Lung (tissue), 12 donors: Measurements from ENCODE around the gene TEX14. TPM values are rescaled to one million over a fixed set of nuclear protein-coding genes. Genes with fewer than 3 reads are reported as not detected.

Experiments
- ATAC-seq: fragments of 200-7000 bp; cut with Tn5 transposase; one replicate; pipeline ENCODE4 v1.9.1; 2020; ENCODE audit warnings: moderate number of reproducible peaks; ENCODE audit not compliant: insufficient read depth, low FRiP score
- DNase-seq, 3 donors: peaks; one replicate each; pipeline ENCODE4 v3.0.0-alpha.2; 2013 to 2017
- H3K27ac ChIP-seq, 2 donors: one replicate each; pipeline ENCODE4 v1.5.1; 2013; ENCODE audit warnings: mild to moderate bottlenecking in 2 of 2, moderate library complexity in 2 of 2, control low read depth in 1 of 2, inconsistent platforms in 1 of 2, low read depth in 1 of 2, low read length in 1 of 2
- H3K27me3 ChIP-seq, 3 donors: one replicate each; pipeline ENCODE4 v1.5.1; 2013; ENCODE audit warnings: low read length in 2 of 3; ENCODE audit not compliant: control insufficient read depth in 3 of 3, insufficient read depth in 3 of 3
- H3K36me3 ChIP-seq, 4 donors: one replicate each; pipeline ENCODE4 v1.5.1; 2013; ENCODE audit warnings: low read length in 4 of 4, mild to moderate bottlenecking in 1 of 4, moderate library complexity in 1 of 4; ENCODE audit not compliant: control insufficient read depth in 4 of 4, insufficient read depth in 4 of 4
- H3K4me1 ChIP-seq, 5 donors: one replicate each; pipeline ENCODE4 v1.5.1; 2013; ENCODE audit warnings: low read length in 5 of 5, mild to moderate bottlenecking in 2 of 5, moderate library complexity in 1 of 5; ENCODE audit not compliant: control insufficient read depth in 5 of 5, insufficient read depth in 5 of 5
- H3K4me3 ChIP-seq: one replicate; pipeline ENCODE4 v1.5.1; 2013; ENCODE audit warnings: mild to moderate bottlenecking, control low read depth, moderate library complexity
- H3K9ac ChIP-seq, 2 donors: one replicate each; pipeline ENCODE4 v1.5.1; 2013; ENCODE audit warnings: low read length in 2 of 2, control low read depth in 1 of 2; ENCODE audit not compliant: insufficient read depth in 1 of 2
- H3K9me3 ChIP-seq, 4 donors: one replicate each; pipeline ENCODE4 v1.5.1; 2013; ENCODE audit warnings: low read length in 3 of 4, mild to moderate bottlenecking in 1 of 4, moderate library complexity in 1 of 4; ENCODE audit not compliant: control insufficient read depth in 4 of 4, insufficient read depth in 3 of 4
- WGBS, 2 donors: extraction: QIAGEN DNeasy Blood & Tissue Kit; methylation state at CpG; one replicate each; pipeline ENCODE4 v1.1.7; 2013; 5-methylcytosine and 5-hydroxymethylcytosine counted together
- polyA plus RNA-seq, 2 donors: library from polyadenylated mRNA; stranded (reverse); fragments of 200-250 nt; gene quantifications; one replicate each; pipeline ENCODE4 v1.2.1, GENCODE V29; 2013
- total RNA-seq, 2 donors: library from RNA; depleted of rRNA in 1 of 2; stranded (reverse); fragments of >200 nt in 1 of 2; gene quantifications; one replicate each; pipeline ENCODE4 v1.2.1, GENCODE V29; 2014 to 2021
- TF ChIP-seq, protein P1 (sequence below): IDR thresholded peaks from 2 replicates; pipeline ENCODE4 v1.5.1; 2012; ENCODE audit warnings: mild to moderate bottlenecking; ENCODE audit errors: control extremely low read depth, extremely low read depth
- donor health status: control.
- donor health status: control.
- donor health status: Bipolar disorder and iron deficiency.
- donor health status: healthy.
- donor health status: DM: yes; HTN: yes; CAD: no.

Gene TEX14
- total and polyA plus RNA-seq, 4 donors: 0.13 to 1.5 (median 0.74) TPM; not detected in 1

DNA sequence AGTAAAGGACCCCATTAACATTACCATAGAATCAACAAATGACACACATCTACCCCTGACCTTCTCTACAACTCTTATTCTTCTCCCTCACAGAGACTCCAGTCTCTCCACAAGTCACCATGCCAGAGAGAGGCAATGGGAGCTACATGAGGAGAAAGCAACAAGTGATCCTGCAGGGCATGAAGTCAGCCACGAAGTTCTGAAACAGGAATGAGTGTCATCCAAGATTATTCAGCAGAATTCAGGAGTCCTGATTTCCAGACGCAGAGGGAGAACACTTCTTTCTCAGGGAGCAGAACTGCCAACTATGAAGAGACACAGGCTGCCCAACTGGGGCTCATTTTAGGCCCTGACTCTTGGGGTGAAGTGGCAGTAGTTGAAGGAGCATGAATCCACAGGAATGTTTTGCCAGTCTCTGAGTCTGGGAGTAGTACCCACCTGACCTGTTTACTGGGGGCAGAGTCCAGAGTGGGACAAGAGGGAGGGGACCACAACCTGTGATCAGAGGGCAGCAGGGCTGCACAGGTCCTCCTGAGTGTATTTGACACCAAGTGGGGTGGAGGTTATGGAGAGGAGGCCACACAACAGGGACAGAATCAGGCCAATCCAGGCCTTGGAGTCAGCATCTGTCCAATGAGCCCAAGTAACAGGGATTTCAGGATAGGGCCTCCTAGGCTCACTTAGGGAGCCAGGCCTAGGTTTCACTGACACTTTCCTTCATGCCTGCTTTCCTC is 175.0 kb downstream of the TEX14 start:
- TF ChIP-seq, protein P1, sequence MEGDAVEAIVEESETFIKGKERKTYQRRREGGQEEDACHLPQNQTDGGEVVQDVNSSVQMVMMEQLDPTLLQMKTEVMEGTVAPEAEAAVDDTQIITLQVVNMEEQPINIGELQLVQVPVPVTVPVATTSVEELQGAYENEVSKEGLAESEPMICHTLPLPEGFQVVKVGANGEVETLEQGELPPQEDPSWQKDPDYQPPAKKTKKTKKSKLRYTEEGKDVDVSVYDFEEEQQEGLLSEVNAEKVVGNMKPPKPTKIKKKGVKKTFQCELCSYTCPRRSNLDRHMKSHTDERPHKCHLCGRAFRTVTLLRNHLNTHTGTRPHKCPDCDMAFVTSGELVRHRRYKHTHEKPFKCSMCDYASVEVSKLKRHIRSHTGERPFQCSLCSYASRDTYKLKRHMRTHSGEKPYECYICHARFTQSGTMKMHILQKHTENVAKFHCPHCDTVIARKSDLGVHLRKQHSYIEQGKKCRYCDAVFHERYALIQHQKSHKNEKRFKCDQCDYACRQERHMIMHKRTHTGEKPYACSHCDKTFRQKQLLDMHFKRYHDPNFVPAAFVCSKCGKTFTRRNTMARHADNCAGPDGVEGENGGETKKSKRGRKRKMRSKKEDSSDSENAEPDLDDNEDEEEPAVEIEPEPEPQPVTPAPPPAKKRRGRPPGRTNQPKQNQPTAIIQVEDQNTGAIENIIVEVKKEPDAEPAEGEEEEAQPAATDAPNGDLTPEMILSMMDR: no peak
- DNase-seq (no peak), ATAC-seq (no peak)
- peak overlapping the region; percentile 63 for H3K4me3 ChIP-seq
- H3K27me3 ChIP-seq: no peaks in the 10 kb centered on the region
- H3K27ac ChIP-seq: peak overlapping the region; percentile 91 to 92
- H3K9ac ChIP-seq: peak overlapping the region; percentile 59 to 85
- no peaks in the 10 kb centered on the region for H3K9me3 ChIP-seq
- peaks cover 0 to 11% (median 11%) of the 10 kb centered on the region in 4 donors for H3K36me3 ChIP-seq
- WGBS, 2 donors: 49 to 52% methylated on average over 2 of the region's 2 CpGs
- peaks cover 0 to 41% (median 13%) of the 10 kb centered on the region in 5 donors for H3K4me1 ChIP-seq

DNA sequence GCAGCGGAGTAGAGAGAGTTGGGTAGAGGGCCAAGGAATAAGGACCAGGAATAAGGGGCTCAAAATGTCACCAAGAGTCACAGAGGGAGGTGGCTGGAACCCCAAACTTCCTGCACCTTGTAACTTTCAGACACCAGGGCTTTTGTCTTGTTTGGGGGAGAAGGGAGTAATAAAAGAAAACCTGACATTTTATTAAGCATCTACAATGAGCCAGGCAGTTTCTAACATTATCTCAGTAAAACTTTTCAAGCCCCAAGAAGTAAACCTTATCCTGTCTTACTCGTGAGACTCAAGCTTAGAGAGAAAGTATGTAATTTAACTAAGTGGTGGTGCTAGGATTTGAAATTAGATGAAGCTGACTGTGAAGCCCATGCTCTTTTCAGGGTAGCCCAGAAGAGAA is 176.6 kb downstream of the TEX14 start:
- peaks cover 0 to 41% (median 13%) of the 10 kb centered on the region in 5 donors for H3K4me1 ChIP-seq
- 73 to 85% methylated on average over 2 of the region's 2 CpGs for WGBS, 2 donors
- no peak for ATAC-seq

DNA sequence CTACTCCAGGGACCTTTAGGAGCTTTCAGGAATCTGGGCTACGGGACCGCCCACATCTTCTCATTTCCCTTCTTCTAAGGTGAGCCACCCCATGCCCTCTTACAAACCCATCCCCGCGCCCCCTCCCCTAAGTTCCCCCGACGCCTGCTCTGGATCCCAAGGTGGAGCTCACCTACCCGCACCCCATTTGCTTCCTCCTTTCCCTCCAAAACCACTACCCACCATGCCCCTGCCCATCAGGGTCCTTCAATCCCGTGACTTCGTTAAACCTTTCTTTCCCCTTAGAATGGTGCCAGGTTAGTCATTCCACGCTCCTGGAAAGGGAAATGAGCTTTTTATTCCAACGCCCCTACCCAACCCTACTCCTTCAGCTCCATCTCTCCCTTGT is 177.1 kb downstream of the TEX14 start:
- ATAC-seq: no peak
- WGBS, 2 donors: 22 to 23% methylated on average over 11 of the region's 11 CpGs
- Histone ChIP-seq H3K9ac (peak overlapping the region in 1 of 2 donors; percentile 69), H3K9me3 (no peaks in the 10 kb centered on the region), H3K4me1 (peaks cover 0 to 41% (median 13%) of the 10 kb centered on the region in 5 donors), H3K4me3 (peak overlapping the region; percentile 71), H3K27ac (peak overlapping the region; percentile 71 to 85), H3K27me3 (no peaks in the 10 kb centered on the region), H3K36me3 (peaks cover 5 to 29% (median 25%) of the 10 kb centered on the region in 4 donors)
- TF ChIP-seq, protein P1: no peak
- DNase-seq: no peak

More for the DNA sequence above, 176.6 kb downstream of the TEX14 start:
- Histone ChIP-seq H3K36me3 (peaks cover under 1 to 24% (median 22%) of the 10 kb centered on the region in 4 donors), H3K27ac (peak overlapping the region; percentile 6 to 71), H3K9ac (no peak overlapping the region), H3K27me3 (no peaks in the 10 kb centered on the region), H3K9me3 (no peaks in the 10 kb centered on the region), H3K4me3 (no peak overlapping the region)
- TF ChIP-seq, protein P1: no peak
- DNase-seq: no peak
